H7 (cell line): ENCODE results near the gene ZMAT2. TPM values are rescaled to one million over a fixed set of nuclear protein-coding genes. Genes with fewer than 3 reads are reported as not detected.
A peak's percentile ranks its signal among the peaks of the same experiment; 100 is the strongest.
"Not testable (repeated sequence)": the region's sequence is repeated elsewhere in the genome, so short reads cannot be mapped to it uniquely, and the experiment has no call there.

ENCODE experiments used
- DNase-seq: peaks from one replicate; pipeline ENCODE4 v3.0.0; 2012
- H3K27me3 ChIP-seq: 2 replicates; pipeline ENCODE4 v1.6.0; 2011; ENCODE audit warnings: mild to moderate bottlenecking, low read length; ENCODE audit not compliant: control insufficient read depth, insufficient read depth
- H3K36me3 ChIP-seq: replicated peaks from 2 replicates; pipeline ENCODE4 v1.5.1; 2011; ENCODE audit warnings: low read length; ENCODE audit not compliant: control insufficient read depth, insufficient read depth
- H3K4me3 ChIP-seq: 2 replicates; pipeline ENCODE4 v1.5.1; 2011; ENCODE audit warnings: low read depth, mild to moderate bottlenecking, control low read depth, low read length, moderate library complexity; ENCODE audit not compliant: insufficient read depth
- total RNA-seq: library from RNA; depleted of rRNA; stranded (reverse); fragments of >200 nt; shearing (Covaris generic); gene quantifications from 2 replicates; pipeline ENCODE4 v1.2.3, GENCODE V29; 2014

The ZMAT2 gene
- total RNA-seq, 1 experiment from 2014 or later = 42.7 TPM

DNA sequence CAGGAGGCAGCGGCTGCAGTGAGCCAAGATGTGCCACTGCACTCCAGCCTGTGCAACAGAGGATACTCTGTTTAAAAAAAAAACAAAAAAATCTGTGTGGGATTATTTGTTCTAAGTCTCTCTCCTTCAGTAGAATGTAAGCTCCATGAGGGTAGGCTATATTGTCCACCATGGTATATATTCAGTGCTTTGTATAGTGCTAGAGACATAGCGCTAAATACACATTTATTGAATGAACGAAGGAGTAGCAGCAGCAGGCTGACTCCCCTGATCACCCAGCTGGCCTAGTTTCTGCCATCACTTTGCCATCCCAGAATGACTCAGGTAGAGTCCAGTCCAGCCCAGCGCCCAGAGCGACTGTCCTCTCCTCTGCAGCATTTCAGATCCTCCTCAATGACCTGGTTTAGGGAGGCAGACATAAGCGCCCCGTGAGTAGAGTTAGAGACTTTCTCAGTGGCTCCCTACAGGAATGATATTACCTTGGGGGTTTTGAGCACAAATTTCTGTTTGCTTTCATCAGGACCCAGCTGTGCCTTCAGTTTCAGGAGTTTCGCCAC is 9.8 kb upstream of the ZMAT2 start:
- Histone ChIP-seq H3K4me3 (peak overlapping the region; percentile 89), H3K36me3 (peaks cover 14% of the 10 kb centered on the region), H3K27me3 (no peaks in the 10 kb centered on the region)
- DNase-seq = no peak

DNA sequence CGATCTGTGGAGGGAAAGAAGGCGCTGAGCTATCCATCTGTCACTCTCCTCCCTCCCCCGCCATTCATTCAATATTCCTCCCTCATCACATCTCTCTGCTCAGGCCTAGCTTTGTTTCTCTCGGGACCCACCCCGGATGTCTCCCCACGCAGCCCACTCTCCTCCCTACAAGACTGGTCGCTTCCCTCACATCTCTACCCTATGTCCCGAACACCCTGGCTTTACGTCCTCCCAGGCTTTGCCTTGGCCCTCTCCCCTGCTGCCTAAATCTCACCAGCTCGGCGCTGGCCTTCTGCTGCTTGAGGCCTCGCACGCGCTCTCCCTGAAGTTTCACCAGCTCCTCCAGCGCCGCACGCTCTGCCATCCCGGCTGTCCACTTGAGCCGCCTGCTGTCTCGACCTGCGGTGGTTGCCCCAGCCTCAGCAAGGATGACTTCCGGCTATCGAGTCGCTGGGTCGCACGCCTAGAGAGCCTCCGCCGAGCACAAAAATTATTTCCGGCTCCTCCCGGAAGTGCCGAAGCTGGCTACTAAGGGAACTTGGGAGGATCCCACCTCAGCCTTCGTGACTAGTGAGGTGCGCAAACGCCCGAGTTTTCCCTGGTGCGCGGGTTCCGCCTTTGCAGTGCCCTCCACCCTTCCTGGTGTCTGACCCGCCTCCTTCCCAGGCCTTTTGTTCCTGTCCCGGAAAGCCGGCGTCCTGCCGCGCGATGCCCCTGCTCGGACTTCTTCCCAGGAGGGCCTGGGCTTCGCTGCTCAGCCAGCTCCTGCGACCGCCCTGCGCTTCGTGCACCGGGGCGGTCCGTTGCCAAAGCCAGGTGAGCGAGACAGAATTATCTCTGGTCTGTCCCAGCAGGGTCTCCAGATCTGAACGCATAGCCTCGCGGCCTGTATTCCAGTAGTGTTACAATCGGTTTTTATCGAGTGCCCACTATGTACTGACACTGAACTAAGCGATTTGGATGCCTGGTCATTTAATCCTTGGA is 9.0 kb upstream of the ZMAT2 start, which contains the start of the genes HARS1 and HARS2:
Gene HARS1, minus strand, starts transcription at position 430 of the 984 bp plus-strand sequence. Its CDS starts 66 bp downstream, at position 364.
Gene HARS2, plus strand, starts transcription at position 515 of the 984 bp plus-strand sequence. Its CDS starts 194 bp downstream, at position 709.
- Histone ChIP-seq H3K36me3 (peaks cover 19% of the 10 kb centered on the region), H3K4me3 (peak within 1 kb of the TSS; percentile 89), H3K27me3 (no peaks in the 10 kb centered on the region)
- DNase-seq = peak; percentile 93

DNA sequence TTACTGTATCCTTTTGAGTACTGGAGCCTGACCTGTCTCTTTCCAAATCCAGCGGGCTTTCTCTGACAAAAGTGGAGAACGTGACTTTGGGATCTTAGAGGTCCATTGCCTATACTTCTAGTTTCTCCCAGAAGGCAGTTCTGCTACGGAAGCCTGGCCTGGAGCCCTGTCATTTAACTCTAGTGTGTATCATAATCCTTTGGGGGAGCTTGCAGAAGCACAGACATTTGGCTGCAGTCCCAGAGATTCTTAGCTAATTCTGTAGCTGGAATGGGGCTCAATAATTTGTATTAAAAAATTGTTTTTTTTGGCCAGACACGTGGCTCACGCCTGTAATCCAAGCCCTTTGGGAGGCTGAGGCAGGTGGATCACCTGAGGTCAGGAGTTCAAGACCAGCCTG is 6.0 kb upstream of the ZMAT2 start:
- H3K27me3 ChIP-seq = no peaks in the 10 kb centered on the region
- H3K36me3 ChIP-seq = peaks cover 42% of the 10 kb centered on the region
- no peak overlapping the region for H3K4me3 ChIP-seq
- no peak for DNase-seq

DNA sequence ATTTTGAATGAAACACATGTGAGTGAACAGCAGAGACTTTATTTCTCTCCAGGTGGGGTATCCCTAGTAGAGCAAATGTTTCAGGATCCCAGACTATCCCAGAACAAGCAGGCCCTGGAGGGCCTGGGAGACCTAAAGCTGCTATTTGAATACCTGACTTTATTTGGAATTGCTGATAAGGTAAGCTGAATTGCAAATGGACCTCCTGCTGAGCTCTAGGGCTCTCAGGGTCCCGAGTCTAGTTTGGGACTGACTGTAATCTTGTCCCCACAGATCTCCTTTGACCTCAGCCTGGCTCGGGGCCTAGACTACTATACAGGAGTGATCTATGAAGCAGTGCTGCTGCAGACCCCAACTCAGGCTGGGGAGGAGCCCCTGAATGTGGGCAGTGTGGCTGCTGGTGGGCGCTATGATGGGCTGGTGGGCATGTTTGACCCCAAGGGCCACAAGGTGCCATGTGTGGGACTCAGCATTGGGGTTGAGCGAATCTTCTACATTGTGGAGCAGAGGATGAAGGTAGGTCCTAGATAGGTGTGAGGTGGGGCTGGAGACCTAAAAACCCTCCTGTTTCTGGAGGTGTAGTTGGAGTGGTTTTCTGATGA is 3.3 kb upstream of the ZMAT2 start:
- DNase-seq = no peak
- H3K36me3 ChIP-seq = peaks cover 42% of the 10 kb centered on the region
- H3K27me3 ChIP-seq = no peaks in the 10 kb centered on the region
- no peak overlapping the region for H3K4me3 ChIP-seq

DNA sequence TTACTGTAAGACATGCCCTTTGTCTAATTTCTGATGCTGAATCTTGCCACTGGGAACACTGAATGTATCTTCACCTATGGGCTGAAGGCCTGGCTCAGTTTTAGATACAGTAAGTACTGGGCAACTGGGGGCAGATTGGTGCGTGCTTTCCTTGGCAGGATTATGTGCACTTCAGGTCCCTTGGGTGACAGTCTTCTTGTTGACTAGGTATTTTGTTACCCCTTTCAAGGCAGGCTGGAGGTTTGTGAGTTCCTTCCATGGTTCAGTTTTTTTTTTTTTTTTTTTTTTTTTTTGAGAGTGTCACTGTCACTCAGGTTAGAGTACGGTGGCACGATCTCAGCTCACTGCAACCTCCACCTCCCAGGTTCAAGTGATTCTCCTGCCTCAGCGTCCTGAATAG is 7.6 kb downstream of the ZMAT2 start:
- Histone ChIP-seq H3K36me3 (peaks cover 16% of the 10 kb centered on the region), H3K4me3 (no peak overlapping the region), H3K27me3 (no peaks in the 10 kb centered on the region)
- no peak for DNase-seq

DNA sequence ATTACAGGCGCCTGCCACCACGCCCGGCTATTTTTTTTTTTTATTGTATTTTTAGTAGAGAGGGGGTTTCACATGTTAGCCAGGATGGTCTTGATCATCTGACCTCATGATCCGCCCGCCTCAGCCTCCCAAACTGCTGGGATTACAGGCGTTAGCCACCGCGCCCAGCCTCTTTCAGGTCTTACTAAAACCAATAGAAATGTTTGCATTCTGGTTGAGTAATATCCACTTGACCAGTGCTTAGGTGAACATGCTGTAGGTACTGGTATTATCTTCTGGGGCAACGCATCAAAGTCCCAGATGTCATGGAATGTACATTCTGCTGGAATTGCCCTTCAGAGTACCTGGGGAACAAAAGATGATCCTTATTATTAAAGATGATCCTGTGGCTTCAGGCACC is 8.5 kb downstream of the ZMAT2 start:
- not testable (repeated sequence) for H3K27me3 ChIP-seq, H3K4me3 ChIP-seq, DNase-seq

DNA sequence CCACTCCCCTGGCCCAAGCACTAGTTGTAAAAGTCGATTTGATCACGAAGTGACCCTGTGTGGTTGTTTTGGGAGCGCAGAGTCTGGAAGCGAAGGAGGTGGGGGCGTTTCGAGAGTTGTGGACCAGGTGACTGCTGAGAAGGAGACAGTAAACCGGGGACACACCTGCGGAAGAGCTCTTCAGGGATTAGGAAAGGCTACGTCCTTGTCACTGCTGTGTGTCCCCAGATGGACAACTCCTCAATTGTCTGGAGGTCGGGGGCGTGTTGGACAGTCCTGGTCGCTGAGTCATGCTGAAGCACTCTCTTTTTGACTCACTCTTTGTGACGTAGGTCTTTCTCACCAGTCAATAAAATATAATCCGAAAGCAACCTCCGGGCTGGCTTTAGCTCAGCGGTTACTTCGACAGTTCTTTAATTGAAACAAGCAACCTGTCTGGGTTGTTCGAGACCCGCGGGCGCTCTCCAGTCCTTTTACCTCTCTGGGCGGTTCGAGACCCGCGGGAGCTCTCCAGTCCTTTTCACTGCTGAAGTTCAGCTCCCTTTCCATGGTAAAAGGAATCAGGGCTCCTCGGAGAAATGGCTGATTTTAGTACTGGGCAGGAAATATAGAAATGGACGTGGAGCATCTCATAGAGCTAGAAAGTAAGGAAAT is 10.8 kb downstream of the ZMAT2 start:
- no peaks in the 10 kb centered on the region for H3K36me3 ChIP-seq
- DNase-seq = peak; percentile 59
- no peaks in the 10 kb centered on the region for H3K27me3 ChIP-seq
- peak overlapping the region; percentile 74 for H3K4me3 ChIP-seq

More for the DNA sequence above, 8.5 kb downstream of the ZMAT2 start:
- peaks cover 12% of the 10 kb centered on the region for H3K36me3 ChIP-seq

DNA sequence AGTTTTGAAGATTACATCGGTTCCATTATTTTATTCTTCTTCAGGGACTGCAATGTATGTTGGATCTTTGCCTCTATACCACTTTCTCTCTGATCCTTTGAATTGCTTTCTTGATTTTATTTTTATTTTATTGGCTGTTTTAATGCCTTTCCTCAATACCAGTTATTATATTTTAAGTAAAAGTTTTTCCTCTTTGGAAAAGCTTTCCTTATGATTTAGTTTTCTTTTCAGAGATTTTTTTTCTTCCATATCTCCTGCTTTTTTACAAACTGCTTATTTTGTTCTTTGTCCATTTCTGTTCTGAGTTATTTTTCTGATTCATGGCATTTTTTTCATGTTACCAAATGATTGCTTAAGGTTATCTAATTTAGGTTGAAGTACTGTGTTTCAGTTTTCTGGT is 11.5 kb downstream of the ZMAT2 start:
- no peaks in the 10 kb centered on the region for H3K27me3 ChIP-seq
- no peaks in the 10 kb centered on the region for H3K36me3 ChIP-seq
- DNase-seq = no peak
- no peak overlapping the region for H3K4me3 ChIP-seq

DNA sequence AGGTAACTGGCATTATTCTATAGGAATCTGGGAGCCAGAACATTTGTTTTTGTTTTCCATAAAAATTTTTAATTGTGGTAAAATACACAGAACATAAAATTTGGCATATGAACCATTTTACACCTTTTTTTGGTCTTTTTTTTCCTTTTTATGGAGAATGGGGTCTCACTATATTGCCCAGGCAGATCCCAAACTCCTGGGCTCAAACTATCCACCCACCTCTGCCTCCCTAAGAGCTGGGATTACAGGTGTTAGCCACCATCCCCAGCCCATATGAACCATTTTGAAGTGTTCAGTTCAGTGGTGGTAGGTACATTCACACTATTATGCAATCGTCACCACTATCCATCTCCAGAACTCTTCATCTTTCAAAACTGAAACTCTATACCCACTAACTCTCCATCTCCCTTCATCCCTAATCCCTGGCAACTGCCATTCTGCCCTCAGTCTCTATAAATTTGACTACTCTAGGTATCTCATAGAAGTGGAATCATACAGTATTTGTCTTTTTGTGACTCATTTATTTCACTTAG is 13.4 kb downstream of the ZMAT2 start:
- H3K36me3 ChIP-seq = no peaks in the 10 kb centered on the region
- DNase-seq = no peak
- H3K4me3 ChIP-seq = no peak overlapping the region
- no peaks in the 10 kb centered on the region for H3K27me3 ChIP-seq

DNA sequence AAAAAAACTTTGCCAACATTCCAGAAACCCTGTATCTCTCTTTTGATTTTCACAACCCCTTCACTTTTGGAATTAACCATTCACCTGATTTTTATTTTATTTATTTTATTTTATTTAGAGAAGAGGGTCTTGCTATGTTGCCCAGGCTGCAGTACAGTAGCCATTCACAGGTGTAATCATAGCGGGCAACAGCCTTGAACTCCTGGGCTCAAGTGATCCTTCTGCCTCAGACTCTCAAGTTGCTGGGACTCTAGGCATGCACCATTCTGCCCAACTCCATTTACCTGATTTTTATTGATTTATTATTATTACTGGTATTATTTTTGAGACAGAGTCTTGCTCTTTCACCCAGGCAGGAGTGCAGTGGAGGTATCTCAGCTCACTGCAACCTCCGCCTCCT is 16.0 kb downstream of the ZMAT2 start:
- not testable (repeated sequence) for DNase-seq, H3K4me3 ChIP-seq, H3K36me3 ChIP-seq

DNA sequence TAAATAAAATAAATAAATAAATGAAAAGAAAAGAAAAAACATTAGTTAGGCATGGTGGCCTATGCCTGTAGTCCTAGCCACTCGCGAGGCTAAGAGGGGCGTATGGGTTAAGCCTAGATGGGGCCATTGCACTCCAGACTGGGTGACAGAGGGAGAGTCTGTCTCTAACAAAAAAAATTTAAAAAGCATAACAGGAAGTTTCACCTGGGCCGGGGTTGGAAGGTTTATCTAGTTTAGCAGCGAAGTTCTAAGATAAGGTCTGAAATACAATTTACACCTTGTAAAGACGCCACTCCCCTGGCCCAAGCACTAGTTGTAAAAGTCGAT is 18.0 kb downstream of the ZMAT2 start:
- DNase-seq = no peak
- H3K27me3 ChIP-seq = no peaks in the 10 kb centered on the region
- no peak overlapping the region for H3K4me3 ChIP-seq
- H3K36me3 ChIP-seq = no peaks in the 10 kb centered on the region

More for the DNA sequence above, 16.0 kb downstream of the ZMAT2 start:
- H3K27me3 ChIP-seq = not testable (repeated sequence)

DNA sequence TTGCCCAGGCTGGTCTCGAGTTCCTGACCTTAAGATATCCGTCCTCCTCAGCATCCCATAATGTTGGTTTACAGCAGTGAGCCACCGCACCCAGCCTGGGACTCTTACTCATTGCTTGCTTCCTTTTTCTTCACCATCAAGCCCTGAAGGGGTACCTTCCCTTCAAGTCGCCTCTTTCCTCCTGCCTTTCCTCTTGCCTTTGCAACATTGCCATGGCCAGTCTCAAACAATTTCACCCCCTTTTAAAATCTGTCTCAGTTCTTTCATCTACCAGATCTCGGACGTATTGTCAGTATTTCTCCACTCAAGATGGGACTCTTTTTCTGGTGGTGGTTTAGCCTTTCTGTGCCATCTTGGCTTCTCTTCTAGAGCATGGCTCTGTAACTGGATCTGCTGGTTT is 20.5 kb downstream of the ZMAT2 start:
- not testable (repeated sequence) for H3K36me3 ChIP-seq, DNase-seq, H3K27me3 ChIP-seq, H3K4me3 ChIP-seq

DNA sequence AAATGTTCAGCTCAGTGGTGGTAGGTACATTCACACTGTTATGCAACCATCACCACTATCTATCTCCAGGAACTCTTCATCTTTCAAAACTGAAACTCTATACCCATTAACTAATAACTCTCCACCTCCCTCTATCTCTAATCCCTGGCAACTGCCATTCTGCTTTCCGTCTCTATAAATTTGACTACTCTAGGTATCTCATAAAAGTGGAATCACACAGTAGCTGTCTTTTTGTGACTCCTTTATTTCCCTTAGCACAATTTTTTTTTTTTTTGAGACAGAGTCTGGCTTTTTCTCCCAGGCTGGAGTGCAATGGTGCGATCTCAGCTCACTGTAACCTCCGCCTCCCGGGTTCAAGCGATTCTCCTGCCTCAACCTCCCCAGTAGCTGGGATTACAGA is 21.1 kb downstream of the ZMAT2 start:
- not testable (repeated sequence) for DNase-seq, H3K4me3 ChIP-seq, H3K27me3 ChIP-seq, H3K36me3 ChIP-seq

DNA sequence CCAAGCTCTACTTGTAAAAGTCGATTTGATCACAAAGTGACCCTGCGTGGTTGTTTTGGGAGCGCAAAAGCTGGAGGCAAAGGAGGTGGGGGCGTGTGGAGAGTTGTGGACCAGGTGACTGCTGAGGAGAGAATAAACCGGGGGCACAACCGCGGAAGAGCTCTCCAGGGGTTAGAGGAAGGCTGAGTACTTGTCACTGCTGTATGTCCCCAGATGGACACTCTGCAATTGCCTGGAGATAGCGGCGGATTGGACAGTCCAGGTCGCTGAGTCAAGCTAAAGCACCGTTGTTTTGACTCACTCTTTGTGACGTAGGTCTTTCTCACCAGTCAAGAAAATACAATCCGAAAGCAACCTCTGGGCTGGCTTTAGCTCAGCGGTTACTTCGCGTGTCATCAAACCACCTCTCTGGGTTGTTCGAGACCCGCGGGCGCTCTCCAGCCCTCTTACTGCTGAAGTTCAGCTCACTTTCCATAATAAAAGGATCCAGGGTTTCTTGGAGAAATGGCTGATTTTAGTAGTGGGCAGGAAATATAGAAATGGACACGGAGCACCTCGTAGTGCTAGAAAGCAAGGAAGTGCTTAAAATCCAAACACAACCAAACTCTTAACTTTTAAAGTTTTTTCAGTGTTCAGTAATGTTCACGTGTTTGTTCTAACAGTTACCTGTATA is 25.7 kb downstream of the ZMAT2 start:
- no peaks in the 10 kb centered on the region for H3K36me3 ChIP-seq
- peak; percentile 71 for DNase-seq
- peak overlapping the region; percentile 54 for H3K4me3 ChIP-seq
- no peaks in the 10 kb centered on the region for H3K27me3 ChIP-seq
